ENCODE data around the gene CAVIN4.

CAVIN4 gene

GRCh38 chr9:100623969-100624368 is 46.1 kb downstream of the CAVIN4 start:
- Histone ChIP-seq H3K9ac (ENCODE audit: low read length) (no peak overlapping the region), H3K9me3 (ENCODE audit: control insufficient read depth, low read depth, low read length) (peaks cover 2% of the 10 kb centered on the region), H3K36me3 (ENCODE audit: control insufficient read depth, low read depth, low read length) (no peaks in the 10 kb centered on the region), H3K27ac (ENCODE audit: low read length) (no peak overlapping the region), H3K4me3 (ENCODE audit: low read length) (no peak overlapping the region), H3K4me1 (ENCODE audit: control insufficient read depth, low read depth, low read length) (no peaks in the 10 kb centered on the region), H3K27me3 (ENCODE audit: control insufficient read depth, insufficient read depth, low read length) (no peaks in the 10 kb centered on the region)

GRCh38 chr9:100626949-100627348 is 49.1 kb downstream of the CAVIN4 start:
- no peaks in the 10 kb centered on the region for H3K4me1 ChIP-seq (ENCODE audit: control insufficient read depth, low read depth, low read length)
- no peak overlapping the region for H3K9ac ChIP-seq (ENCODE audit: low read length)
- no peak overlapping the region for H3K4me3 ChIP-seq (ENCODE audit: low read length)
- H3K27me3 ChIP-seq (ENCODE audit: control insufficient read depth, insufficient read depth, low read length), result no peaks in the 10 kb centered on the region
- no peak overlapping the region for H3K27ac ChIP-seq (ENCODE audit: low read length)
- no peaks in the 10 kb centered on the region for H3K36me3 ChIP-seq (ENCODE audit: control insufficient read depth, low read depth, low read length)
- H3K9me3 ChIP-seq (ENCODE audit: control insufficient read depth, low read depth, low read length), result peaks cover 2% of the 10 kb centered on the region

GRCh38 chr9:100637787-100638186 is 59.9 kb downstream of the CAVIN4 start:
- Histone ChIP-seq H3K9ac (ENCODE audit: low read length) (no peak overlapping the region), H3K4me3 (ENCODE audit: low read length) (no peak overlapping the region), H3K27me3 (ENCODE audit: control insufficient read depth, insufficient read depth, low read length) (no peaks in the 10 kb centered on the region), H3K27ac (ENCODE audit: low read length) (no peak overlapping the region), H3K4me1 (ENCODE audit: control insufficient read depth, low read depth, low read length) (peaks cover 13% of the 10 kb centered on the region), H3K36me3 (ENCODE audit: control insufficient read depth, low read depth, low read length) (no peaks in the 10 kb centered on the region), H3K9me3 (ENCODE audit: control insufficient read depth, low read depth, low read length) (no peaks in the 10 kb centered on the region)

Data from iPS-18a (cell line).